OCI-LY1 (cell line): Measurements from ENCODE around the gene TUBA4B.

Experiments
- CTCF ChIP-seq: fragments of 200-600 bp; sonication (generic), shearing (Covaris generic); IDR thresholded peaks from 2 replicates; pipeline ENCODE4 v1.5.1; 2017; ENCODE audit warnings: mild to moderate bottlenecking, antibody characterized with exemption, low read length, moderate library complexity, mixed read lengths
- EZH2 ChIP-seq: fragments of 200-600 bp; sonication (generic), shearing (Covaris generic); IDR thresholded peaks from 2 replicates; pipeline ENCODE4 v1.8.0; 2017; ENCODE audit warnings: borderline replicate concordance, mixed run types, mild to moderate bottlenecking, antibody characterized with exemption, low read length, moderate library complexity, mixed read lengths

- TF ChIP-seq CTCF = no peak
- TF ChIP-seq EZH2 = no peak
These were observed 51.2 kb downstream of the TUBA4B start for GRCh38 chr2:219304223-219304622.
